Ramos (cell line): ENCODE results near the gene PADI4.

Experiments used
- in situ Hi-C: fragments of 300-500 bp; cut with MboI; formaldehyde crosslinking; loops from one replicate; pipeline ENCODE4 v1.14.3; 2022; ENCODE audit warnings: low sequenced_read_pairs; ENCODE audit not compliant: unreplicated experiment

PADI4 gene

GRCh38 chr1:17281775-17282181 lies 26.2 kb upstream of the PADI4 start:
- in situ Hi-C loops: no loop called here

- in situ Hi-C loops: no loop called here
Measured at GRCh38 chr1:17282836-17283235, 25.2 kb upstream of the PADI4 start.

- in situ Hi-C loops: no loop called here
Measured at GRCh38 chr1:17286646-17287045, 21.4 kb upstream of the PADI4 start.

DNA sequence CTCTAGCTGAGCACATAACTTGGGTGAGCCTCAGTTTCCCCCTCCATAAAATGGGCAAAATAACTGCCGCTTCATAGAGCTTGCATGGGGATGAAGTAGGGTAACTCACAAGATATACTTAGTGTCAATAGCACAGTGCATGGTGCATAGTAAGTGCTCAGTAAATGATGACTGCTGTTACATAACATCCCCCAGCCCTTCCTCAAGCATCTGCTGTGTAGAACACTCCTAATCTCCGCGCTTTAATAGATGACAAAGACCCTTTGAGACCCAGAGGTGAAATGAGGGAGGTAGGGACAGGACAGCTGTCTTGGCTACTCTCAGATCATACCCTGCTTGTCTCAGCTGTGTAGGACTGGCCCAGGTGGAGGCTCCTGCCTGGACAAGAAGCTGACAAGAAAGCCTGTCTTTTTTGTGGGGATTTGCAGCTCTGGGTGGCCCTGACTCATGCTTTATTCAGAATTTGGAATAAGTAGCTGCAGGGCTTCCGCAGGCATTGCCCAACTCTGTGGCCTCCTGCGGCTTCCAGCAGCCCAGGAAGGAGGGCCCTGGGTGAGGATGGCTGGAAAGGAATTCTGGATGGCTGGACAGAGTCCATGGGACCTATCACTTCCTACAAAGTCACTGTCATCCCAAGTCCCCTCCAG lies 20.7 kb upstream of the PADI4 start:
- in situ Hi-C loops: no loop called here

- in situ Hi-C loops: no loop called here
Measured at GRCh38 chr1:17289721-17290120, 18.3 kb upstream of the PADI4 start.

DNA sequence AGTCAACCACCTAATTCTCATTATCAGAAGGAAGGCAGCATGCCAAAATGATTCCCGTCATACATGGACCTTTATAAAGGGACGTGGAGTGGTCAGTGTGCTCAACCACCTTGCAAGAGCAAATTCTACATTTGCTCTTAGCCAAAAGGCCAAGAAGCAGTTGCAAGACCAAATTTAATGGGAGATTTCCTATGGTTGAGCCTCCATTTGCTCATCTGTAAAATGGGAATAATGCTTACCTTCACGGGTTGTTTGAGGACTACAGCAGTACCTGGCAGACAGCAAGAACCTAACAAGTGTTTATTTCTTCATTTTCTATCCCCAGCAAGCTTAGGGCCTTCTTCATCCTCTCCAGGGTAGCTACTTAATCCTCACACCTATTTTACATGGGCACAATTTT lies 17.4 kb upstream of the PADI4 start:
- in situ Hi-C loops: no loop called here

- in situ Hi-C loops: no loop called here
Measured at GRCh38 chr1:17292299-17293160, 15.5 kb upstream of the PADI4 start.

DNA sequence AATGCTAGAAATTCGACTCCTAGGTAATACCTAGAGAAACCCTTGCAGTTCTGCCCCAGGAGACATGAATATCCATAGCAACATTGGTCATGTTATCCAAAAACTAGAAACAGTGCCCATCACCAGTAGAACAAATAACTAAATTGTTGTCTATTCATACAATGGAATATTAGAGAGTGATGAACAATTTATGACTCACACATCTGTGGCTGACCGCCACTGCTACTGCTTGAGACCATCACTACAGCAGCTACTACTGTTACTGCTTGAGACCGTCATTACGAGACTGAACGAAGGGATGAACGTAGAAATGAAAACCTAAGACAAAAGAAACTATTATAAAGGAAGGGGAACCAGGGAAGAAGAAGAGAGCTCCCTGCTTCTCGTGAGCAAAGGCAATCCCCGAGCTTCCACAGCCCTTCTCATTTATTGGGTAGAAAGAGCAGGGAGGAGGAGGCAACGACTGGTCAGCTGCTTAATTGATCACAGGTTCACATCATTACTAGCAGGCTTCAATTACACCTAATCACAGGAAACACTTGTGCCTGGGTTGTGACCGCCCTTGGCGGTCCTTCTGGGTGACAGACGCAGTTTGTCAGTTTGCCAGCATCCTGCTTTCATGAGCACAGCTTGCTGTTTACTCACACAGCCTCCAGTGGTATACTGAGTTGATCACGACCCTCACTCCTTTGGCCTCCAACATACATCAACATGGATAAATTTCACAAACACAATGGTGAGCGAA lies 14.1 kb upstream of the PADI4 start:
- in situ Hi-C loops: no loop called here

DNA sequence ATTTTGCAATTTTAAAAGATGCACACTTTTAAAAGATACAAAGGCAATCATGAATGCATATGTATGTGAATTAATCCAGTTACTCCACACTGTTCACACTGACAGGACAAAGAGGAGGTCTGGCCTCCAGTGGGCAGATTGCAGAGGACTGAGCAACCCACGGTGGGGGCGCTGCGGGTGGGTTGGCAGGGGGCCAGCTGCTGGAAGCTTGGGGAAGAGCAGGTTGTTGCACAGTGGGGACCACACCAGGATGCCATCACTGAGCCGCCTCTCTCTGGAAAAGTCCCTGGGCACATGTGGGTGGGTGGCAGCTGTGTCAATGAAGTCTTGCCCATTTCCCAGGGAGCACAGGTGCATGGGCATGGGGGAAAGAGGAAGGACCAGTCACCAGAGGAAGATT lies 12.7 kb upstream of the PADI4 start:
- in situ Hi-C loops: no loop called here

- in situ Hi-C loops: no loop called here
Measured at GRCh38 chr1:17296086-17296485, 11.9 kb upstream of the PADI4 start.

DNA sequence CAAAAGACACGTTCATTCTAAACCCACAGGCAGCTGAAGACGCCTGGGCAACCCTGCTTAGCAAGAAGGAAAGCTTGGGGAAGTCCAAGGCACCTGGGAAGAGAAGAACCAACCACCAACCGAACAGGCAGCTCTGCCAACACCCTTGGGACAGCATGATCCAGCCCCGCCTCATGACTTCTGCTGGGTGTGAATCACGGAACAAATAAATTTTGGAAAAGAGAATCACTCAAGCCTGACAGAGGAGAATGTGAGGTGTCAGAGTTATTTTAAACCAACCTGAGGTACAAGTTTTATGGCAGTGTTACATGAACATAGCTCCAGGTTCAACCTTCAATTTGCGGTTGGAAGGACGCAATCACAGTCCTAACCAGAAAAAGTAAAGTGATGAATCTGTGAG lies 10.0 kb upstream of the PADI4 start:
- in situ Hi-C loops: no loop called here

GRCh38 chr1:17301767-17302166 lies 6.2 kb upstream of the PADI4 start:
- in situ Hi-C loops: no loop called here

DNA sequence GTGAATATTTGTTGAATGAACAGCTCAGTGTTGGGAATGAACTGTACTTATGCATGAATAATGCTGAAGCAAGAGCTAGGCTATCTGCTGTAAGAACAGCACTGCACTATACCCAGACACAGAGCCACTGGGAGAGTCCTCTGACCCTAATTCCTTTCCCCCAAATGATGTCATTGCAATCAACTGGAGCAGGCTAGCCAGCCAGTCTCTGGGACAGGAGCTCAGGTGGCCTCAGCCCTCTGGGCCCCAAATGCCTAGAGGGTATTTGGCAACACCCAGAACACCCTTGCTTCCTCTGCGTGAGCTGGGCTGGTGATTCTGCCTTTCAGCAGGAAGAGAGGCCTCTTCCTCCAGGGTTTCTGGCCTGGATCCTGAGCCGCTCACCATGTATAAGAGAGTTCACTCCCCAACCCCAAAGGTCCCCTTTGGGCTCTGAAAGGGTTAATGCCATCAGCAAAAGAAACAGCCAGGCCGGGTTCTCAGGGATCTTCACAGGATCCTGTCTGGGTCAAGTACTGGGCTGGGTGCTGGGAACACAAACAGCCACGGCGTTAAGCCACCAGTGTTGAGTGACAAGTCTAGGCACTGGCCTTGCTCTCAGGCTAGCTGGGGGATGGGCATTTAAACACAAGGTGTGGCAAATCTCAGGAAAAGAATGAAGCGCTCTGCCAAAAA lies 3.7 kb upstream of the PADI4 start:
- in situ Hi-C loops: no loop called here

DNA sequence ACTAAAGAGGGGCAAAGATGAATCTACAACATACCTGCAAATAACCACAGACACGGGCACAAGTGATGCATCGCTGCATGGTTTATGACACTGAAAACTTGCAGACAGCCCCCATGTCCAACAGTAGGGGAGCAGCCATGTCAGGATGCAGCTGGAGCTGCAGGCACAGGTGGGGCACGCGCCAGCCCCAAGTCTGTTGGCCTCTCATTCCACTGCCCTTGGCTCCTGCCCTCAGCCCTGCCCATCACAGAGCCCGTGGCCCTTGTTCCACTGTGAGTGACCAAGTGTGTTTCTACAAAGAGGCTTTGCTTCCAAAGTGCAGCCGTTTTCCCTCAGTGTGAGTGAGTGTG lies 3.2 kb upstream of the PADI4 start:
- in situ Hi-C loops: no loop called here

- in situ Hi-C loops: no loop called here
Measured at GRCh38 chr1:17305576-17306095, 2.4 kb upstream of the PADI4 start.

GRCh38 chr1:17306407-17306806 lies 1.6 kb upstream of the PADI4 start:
- in situ Hi-C loops: no loop called here

DNA sequence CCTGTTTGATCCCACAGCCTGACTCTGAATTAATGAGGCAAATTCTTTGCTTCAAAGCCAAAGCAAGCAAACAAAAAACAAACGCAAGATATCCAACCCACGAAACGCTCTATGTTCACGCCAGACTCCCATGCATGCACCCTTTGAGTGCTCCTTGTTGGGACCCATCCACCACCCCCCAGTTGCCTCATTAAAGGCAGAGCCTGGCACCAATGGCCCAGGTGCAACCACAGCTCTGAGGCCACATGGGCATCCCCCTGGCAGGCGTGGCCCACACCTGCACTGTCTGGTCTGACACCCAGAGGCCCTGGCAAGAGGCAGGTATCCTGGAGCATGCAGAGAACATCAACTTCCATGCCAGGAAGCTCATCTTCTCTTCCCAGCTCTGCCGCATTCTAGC lies 1.1 kb upstream of the PADI4 start:
- in situ Hi-C loops: no loop called here

GRCh38 chr1:17307329-17307728 lies 668 bp upstream of the PADI4 start:
- in situ Hi-C loops: no loop called here

- in situ Hi-C loops: no loop called here
Measured at GRCh38 chr1:17308593-17308992, 596 bp downstream of the PADI4 start.

GRCh38 chr1:17309426-17310067 lies 1.6 kb downstream of the PADI4 start:
- in situ Hi-C loops: no loop called here
